Progenitor cell of endocrine pancreas (in vitro differentiated cells): ENCODE measurements around the gene LEMD2. TPM values are rescaled to one million over a fixed set of nuclear protein-coding genes. Genes with fewer than 3 reads are reported as not detected.

Source experiments
- DNase-seq: peaks from one replicate; pipeline ENCODE4 v3.0.0; 2021; ENCODE audit warnings: low spot score; ENCODE audit not compliant: unreplicated experiment
- H3K27ac Mint-ChIP-seq: 2 replicates; pipeline ENCODE4 v1.8.0; 2021; ENCODE audit warnings: mild to moderate bottlenecking, moderate library complexity, mixed read lengths
- H3K27me3 Mint-ChIP-seq: 2 replicates; pipeline ENCODE4 v1.8.0; 2021; ENCODE audit warnings: mixed read lengths
- H3K36me3 Mint-ChIP-seq: 2 replicates; pipeline ENCODE4 v1.8.0; 2022; ENCODE audit warnings: mixed read lengths; ENCODE audit not compliant: insufficient read depth
- H3K4me1 Mint-ChIP-seq: 2 replicates; pipeline ENCODE4 v1.8.0; 2021; ENCODE audit warnings: low read depth, mixed read lengths
- H3K4me3 Mint-ChIP-seq: 2 replicates; pipeline ENCODE4 v1.8.0; 2021; ENCODE audit warnings: low read depth, mild to moderate bottlenecking, moderate library complexity, mixed read lengths
- H3K9me3 Mint-ChIP-seq: 2 replicates; pipeline ENCODE4 v1.8.0; 2021; ENCODE audit warnings: low read depth, mixed read lengths
- total RNA-seq: library from RNA; stranded (reverse); gene quantifications from 2 replicates; pipeline ENCODE4 v1.2.1, GENCODE V29; 2021
- TF ChIP-seq, protein P1 (sequence below): fragments of 200-600 bp; sonication (generic); IDR thresholded peaks from one replicate; pipeline ENCODE4 v1.5.0; 2021; ENCODE audit warnings: antibody characterized with exemption, mild to moderate bottlenecking; ENCODE audit not compliant: unreplicated experiment

LEMD2 gene
- total RNA-seq, 1 donor from 2014 or later, result 69.9 TPM

- TF ChIP-seq, protein P1, sequence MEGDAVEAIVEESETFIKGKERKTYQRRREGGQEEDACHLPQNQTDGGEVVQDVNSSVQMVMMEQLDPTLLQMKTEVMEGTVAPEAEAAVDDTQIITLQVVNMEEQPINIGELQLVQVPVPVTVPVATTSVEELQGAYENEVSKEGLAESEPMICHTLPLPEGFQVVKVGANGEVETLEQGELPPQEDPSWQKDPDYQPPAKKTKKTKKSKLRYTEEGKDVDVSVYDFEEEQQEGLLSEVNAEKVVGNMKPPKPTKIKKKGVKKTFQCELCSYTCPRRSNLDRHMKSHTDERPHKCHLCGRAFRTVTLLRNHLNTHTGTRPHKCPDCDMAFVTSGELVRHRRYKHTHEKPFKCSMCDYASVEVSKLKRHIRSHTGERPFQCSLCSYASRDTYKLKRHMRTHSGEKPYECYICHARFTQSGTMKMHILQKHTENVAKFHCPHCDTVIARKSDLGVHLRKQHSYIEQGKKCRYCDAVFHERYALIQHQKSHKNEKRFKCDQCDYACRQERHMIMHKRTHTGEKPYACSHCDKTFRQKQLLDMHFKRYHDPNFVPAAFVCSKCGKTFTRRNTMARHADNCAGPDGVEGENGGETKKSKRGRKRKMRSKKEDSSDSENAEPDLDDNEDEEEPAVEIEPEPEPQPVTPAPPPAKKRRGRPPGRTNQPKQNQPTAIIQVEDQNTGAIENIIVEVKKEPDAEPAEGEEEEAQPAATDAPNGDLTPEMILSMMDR, result no peak
- Mint-ChIP-seq H3K27ac (no peak overlapping the region), H3K4me1 (peaks cover 13% of the 10 kb centered on the region), H3K9me3 (no peaks in the 10 kb centered on the region), H3K27me3 (peaks cover 16% of the 10 kb centered on the region), H3K36me3 (no peaks in the 10 kb centered on the region), H3K4me3 (no peak overlapping the region)
- no peak for DNase-seq
Observed at GRCh38 chr6:33732385-33732784, 56.5 kb downstream of the LEMD2 start.

DNA sequence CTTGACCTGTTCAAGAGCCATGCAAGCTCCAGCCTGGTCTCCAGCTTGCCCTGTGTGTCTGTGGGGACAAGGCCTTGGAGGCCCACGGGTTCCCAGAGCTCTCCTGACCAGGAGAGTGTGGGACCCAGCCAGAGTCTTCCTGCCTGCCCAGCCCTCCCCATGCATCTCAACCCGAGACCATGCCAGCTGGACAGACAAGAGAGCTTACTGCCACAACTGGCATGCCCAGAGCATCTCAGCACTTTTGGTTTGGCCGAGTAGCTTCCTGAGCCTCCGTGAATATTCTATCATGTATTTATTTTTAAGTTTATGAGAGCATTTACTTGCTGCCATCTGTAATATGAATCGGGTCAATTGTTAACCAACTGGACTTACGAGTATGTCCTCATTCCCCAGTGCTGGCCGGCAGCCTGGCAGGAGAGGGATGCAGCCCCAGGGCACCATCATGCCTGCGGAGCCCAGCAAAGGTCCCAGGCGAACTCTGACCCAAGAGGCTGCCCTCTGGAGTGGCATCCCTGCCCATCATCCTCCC lies 57.1 kb downstream of the LEMD2 start:
- TF ChIP-seq, protein P1, result no peak
- no peak for DNase-seq
- no peak overlapping the region for H3K4me3 Mint-ChIP-seq
- no peak overlapping the region for H3K27ac Mint-ChIP-seq
- no peaks in the 10 kb centered on the region for H3K9me3 Mint-ChIP-seq
- H3K4me1 Mint-ChIP-seq, result peaks cover 13% of the 10 kb centered on the region
- no peaks in the 10 kb centered on the region for H3K36me3 Mint-ChIP-seq
- peaks cover 15% of the 10 kb centered on the region for H3K27me3 Mint-ChIP-seq

DNA sequence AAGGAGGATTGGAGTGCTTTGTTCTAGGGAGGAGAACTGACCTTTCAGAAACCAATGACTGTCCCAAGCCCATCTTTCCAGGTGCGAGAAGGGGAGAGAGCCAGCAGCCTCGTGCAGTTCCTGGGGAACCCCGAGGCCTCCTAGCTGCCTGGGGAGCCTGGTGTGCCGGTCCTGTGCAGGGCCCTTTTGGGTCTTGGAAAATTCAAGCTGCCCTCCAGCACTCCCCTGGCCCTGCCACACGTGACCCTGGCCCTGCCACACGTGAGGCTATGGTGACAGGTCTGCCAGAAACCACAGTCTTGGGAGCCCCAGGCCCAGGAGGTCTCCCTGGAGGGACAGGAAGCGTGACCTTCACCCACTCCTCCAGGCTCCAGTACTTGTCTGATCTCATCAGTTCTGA lies 57.9 kb downstream of the LEMD2 start:
- no peaks in the 10 kb centered on the region for H3K36me3 Mint-ChIP-seq
- TF ChIP-seq, protein P1, result no peak
- H3K4me3 Mint-ChIP-seq, result no peak overlapping the region
- H3K4me1 Mint-ChIP-seq, result peaks cover 13% of the 10 kb centered on the region
- DNase-seq, result no peak
- peaks cover 19% of the 10 kb centered on the region for H3K27me3 Mint-ChIP-seq
- no peaks in the 10 kb centered on the region for H3K9me3 Mint-ChIP-seq
- peak overlapping the region; percentile 38 for H3K27ac Mint-ChIP-seq

GRCh38 chr6:33730611-33731010 lies 58.3 kb downstream of the LEMD2 start:
- Mint-ChIP-seq H3K27me3 (peaks cover 19% of the 10 kb centered on the region), H3K4me1 (peaks cover 13% of the 10 kb centered on the region), H3K4me3 (no peak overlapping the region), H3K27ac (peak overlapping the region; percentile 38), H3K36me3 (no peaks in the 10 kb centered on the region), H3K9me3 (no peaks in the 10 kb centered on the region)
- TF ChIP-seq, protein P1, result no peak
- no peak for DNase-seq

GRCh38 chr6:33729059-33729458 lies 59.9 kb downstream of the LEMD2 start:
- no peak for DNase-seq
- Mint-ChIP-seq H3K4me1 (peaks cover 13% of the 10 kb centered on the region), H3K9me3 (no peaks in the 10 kb centered on the region), H3K27me3 (peaks cover 30% of the 10 kb centered on the region), H3K36me3 (no peaks in the 10 kb centered on the region), H3K27ac (no peak overlapping the region), H3K4me3 (no peak overlapping the region)
- TF ChIP-seq, protein P1, result no peak
